ACC112 (cell line): ENCODE results near the gene RFPL1.

Experiments
- H2AFZ ChIP-seq: fragments of 200-600 bp; sonication (generic); one replicate; pipeline ENCODE4 v1.6.0; 2017; ENCODE audit warnings: antibody characterized with exemption, low read length; ENCODE audit not compliant: unreplicated experiment
- H3K27ac ChIP-seq: fragments of 200-600 bp; sonication (generic); 2 replicates; pipeline ENCODE4 v1.5.1; 2014; ENCODE audit warnings: low read depth, mild to moderate bottlenecking, antibody characterized with exemption, low read length, moderate library complexity
- H3K27me3 ChIP-seq: fragments of 200-600 bp; sonication (generic); 2 replicates; pipeline ENCODE4 v1.6.1; 2014; ENCODE audit warnings: mild to moderate bottlenecking, antibody characterized with exemption, low read length, moderate library complexity, mixed read lengths; ENCODE audit not compliant: insufficient read depth
- H3K36me3 ChIP-seq: fragments of 200-600 bp; sonication (generic); 2 replicates; pipeline ENCODE4 v1.6.1; 2016; ENCODE audit warnings: mild to moderate bottlenecking, antibody characterized with exemption, low read length, moderate library complexity, mixed read lengths; ENCODE audit not compliant: insufficient read depth
- H3K4me1 ChIP-seq: fragments of 200-600 bp; sonication (generic); one replicate; pipeline ENCODE4 v1.6.1; 2016; ENCODE audit warnings: low read length, mixed read lengths; ENCODE audit not compliant: insufficient read depth, unreplicated experiment, control insufficient read depth
- H3K4me3 ChIP-seq: fragments of 200-600 bp; sonication (generic); 2 replicates; pipeline ENCODE4 v1.5.1; 2014; ENCODE audit warnings: mild to moderate bottlenecking, low read depth, low read length
- H3K79me2 ChIP-seq: fragments of 200-600 bp; sonication (generic); one replicate; pipeline ENCODE4 v1.6.0; 2016; ENCODE audit warnings: low read length; ENCODE audit not compliant: control insufficient read depth, unreplicated experiment, insufficient read depth

RFPL1 gene

GRCh38 chr22:29458551-29458950 is 20.2 kb downstream of the RFPL1 start:
- Histone ChIP-seq H3K79me2 (no peaks in the 10 kb centered on the region), H3K27ac (no peak overlapping the region), H3K4me3 (no peak overlapping the region), H3K36me3 (no peaks in the 10 kb centered on the region), H2AFZ (no peak overlapping the region), H3K27me3 (no peaks in the 10 kb centered on the region), H3K4me1 (no peaks in the 10 kb centered on the region)

- H3K36me3 ChIP-seq = no peaks in the 10 kb centered on the region
- H3K4me1 ChIP-seq = no peaks in the 10 kb centered on the region
- H3K27ac ChIP-seq = no peak overlapping the region
- H3K4me3 ChIP-seq = no peak overlapping the region
- no peak overlapping the region for H2AFZ ChIP-seq
- H3K27me3 ChIP-seq = no peaks in the 10 kb centered on the region
- H3K79me2 ChIP-seq = no peaks in the 10 kb centered on the region
These were observed 21.4 kb downstream of the RFPL1 start for GRCh38 chr22:29459773-29460172.

GRCh38 chr22:29461263-29461662 is 22.9 kb downstream of the RFPL1 start:
- no peaks in the 10 kb centered on the region for H3K4me1 ChIP-seq

DNA sequence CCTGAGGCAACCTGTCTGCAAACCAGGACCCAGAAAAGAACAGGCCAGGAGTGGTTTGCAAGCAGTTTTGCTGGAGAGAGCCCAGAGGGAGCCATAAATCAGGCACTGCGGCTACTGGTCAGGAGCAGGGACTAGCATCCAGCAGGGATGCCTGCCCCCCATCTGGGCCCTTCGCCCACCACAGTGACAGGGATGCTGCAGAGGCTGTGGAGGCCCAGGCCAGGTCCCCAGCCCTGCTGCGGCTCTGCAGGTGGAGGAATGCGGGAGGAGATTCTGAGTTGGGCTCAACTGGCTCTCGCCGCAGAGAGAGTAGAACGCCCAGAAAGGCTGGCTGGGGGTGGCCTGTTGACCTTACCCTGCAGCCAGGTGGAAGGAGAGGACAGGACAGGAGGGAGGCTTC is 25.2 kb downstream of the RFPL1 start:
- no peak overlapping the region for H3K27ac ChIP-seq

More at GRCh38 chr22:29461263-29461662, 22.9 kb downstream of the RFPL1 start:
- Histone ChIP-seq H2AFZ (no peak overlapping the region), H3K4me3 (no peak overlapping the region), H3K27ac (no peak overlapping the region), H3K79me2 (no peaks in the 10 kb centered on the region), H3K36me3 (no peaks in the 10 kb centered on the region), H3K27me3 (no peaks in the 10 kb centered on the region)

DNA sequence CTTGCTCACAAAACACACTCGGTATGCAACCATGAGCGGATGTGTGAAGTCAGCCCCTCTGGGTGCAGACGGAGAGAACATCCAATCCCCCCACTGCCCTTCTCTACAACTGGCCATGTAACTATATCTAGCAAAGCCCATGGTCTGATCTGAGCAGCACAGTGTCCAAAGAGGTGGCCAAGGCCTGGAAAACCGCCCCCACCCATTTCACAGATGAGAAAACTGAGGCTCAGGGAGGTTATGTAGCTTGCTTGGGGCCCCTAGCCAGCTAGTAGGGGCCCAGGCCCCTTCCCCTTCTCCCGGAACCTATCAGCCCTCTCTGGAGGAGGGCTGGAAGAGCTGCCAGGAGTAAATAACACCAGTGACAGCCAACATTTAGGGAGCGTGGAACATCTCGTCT is 26.2 kb downstream of the RFPL1 start:
- Histone ChIP-seq H2AFZ (no peak overlapping the region), H3K36me3 (no peaks in the 10 kb centered on the region), H3K79me2 (no peaks in the 10 kb centered on the region), H3K27me3 (no peaks in the 10 kb centered on the region), H3K4me1 (no peaks in the 10 kb centered on the region), H3K4me3 (no peak overlapping the region), H3K27ac (no peak overlapping the region)

More for the DNA sequence above, 25.2 kb downstream of the RFPL1 start:
- Histone ChIP-seq H3K27me3 (no peaks in the 10 kb centered on the region), H3K4me3 (no peak overlapping the region), H3K4me1 (no peaks in the 10 kb centered on the region), H3K79me2 (no peaks in the 10 kb centered on the region), H3K36me3 (no peaks in the 10 kb centered on the region), H2AFZ (no peak overlapping the region)

DNA sequence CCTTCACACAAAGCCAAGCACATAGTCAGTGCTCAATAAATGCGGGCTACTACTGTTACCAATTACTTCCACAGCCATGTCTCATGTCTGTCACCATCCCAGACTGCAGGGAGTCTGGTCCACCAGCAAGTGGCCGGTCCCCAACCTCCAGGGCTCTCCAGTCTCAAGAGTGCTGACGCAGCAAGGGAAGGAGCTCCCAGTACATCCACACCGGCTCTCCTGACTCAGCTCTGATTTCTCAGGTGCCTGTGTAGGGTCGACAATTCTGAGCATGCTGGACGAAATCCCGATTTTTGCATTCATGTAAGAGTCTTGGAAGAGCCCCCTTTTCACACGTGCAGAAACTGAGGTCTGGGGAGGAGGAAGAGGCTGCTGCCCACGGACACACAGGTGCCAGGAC is 31.4 kb downstream of the RFPL1 start:
- H3K4me3 ChIP-seq = no peak overlapping the region
- H3K27me3 ChIP-seq = no peaks in the 10 kb centered on the region
- H3K79me2 ChIP-seq = no peaks in the 10 kb centered on the region
- H2AFZ ChIP-seq = no peak overlapping the region
- no peaks in the 10 kb centered on the region for H3K36me3 ChIP-seq
- no peak overlapping the region for H3K27ac ChIP-seq
- H3K4me1 ChIP-seq = no peaks in the 10 kb centered on the region

- Histone ChIP-seq H3K4me3 (no peak overlapping the region), H3K27me3 (no peaks in the 10 kb centered on the region), H3K36me3 (no peaks in the 10 kb centered on the region), H3K27ac (no peak overlapping the region), H3K79me2 (no peaks in the 10 kb centered on the region), H3K4me1 (no peaks in the 10 kb centered on the region), H2AFZ (no peak overlapping the region)
These were observed 31.9 kb downstream of the RFPL1 start for GRCh38 chr22:29470159-29470855.

- H3K36me3 ChIP-seq = no peaks in the 10 kb centered on the region
- H2AFZ ChIP-seq = no peak overlapping the region
- no peaks in the 10 kb centered on the region for H3K79me2 ChIP-seq
- H3K27me3 ChIP-seq = no peaks in the 10 kb centered on the region
- no peak overlapping the region for H3K4me3 ChIP-seq
- H3K27ac ChIP-seq = no peak overlapping the region
- no peaks in the 10 kb centered on the region for H3K4me1 ChIP-seq
These were observed 34.6 kb downstream of the RFPL1 start for GRCh38 chr22:29473001-29473400.

DNA sequence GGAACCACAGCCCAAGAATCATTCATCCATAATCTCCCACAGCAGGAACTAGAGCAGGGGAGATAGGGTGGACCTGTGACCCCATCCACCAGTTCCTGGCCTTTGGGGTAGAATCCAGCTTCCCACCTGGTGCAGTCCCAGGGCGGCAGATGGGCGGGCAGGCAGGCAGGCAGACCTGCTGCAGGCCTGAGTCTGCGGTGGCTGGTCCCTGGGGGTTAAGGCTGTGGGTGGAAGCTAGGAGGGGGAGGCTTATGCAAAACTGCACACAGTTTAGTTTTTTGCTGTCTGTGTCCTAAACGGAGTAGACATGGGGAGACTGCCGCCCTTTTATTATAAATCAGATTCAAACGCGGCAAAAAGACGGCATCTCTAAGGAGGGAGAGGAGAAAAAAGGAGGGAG is 37.2 kb downstream of the RFPL1 start:
- Histone ChIP-seq H3K4me1 (peaks cover 4% of the 10 kb centered on the region), H3K4me3 (no peak overlapping the region), H3K27ac (no peak overlapping the region), H2AFZ (no peak overlapping the region), H3K79me2 (no peaks in the 10 kb centered on the region), H3K36me3 (no peaks in the 10 kb centered on the region), H3K27me3 (peaks cover 9% of the 10 kb centered on the region; the same call in 1 of the 2 replicates)

DNA sequence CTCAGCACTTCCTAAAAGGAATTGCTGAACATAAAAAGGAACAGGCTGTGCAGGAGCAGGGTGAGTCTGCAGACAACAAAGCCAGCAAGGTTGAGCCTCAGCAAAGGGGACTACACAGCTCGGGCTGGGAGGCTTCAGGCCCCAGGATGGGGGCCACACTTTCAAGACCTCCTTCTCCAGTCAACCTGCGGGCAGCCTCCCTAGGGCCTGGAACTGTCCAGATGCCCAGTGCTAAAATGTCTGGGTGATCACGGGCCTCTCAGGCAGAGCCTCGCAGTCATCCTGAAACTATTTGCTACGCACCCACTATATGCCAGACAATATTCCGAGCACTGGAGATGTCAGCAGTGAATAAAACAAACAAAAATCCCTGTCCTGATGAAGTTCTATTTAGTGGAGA is 37.7 kb downstream of the RFPL1 start:
- Histone ChIP-seq H3K27ac (no peak overlapping the region), H3K79me2 (no peaks in the 10 kb centered on the region), H2AFZ (no peak overlapping the region), H3K27me3 (peaks cover 9% of the 10 kb centered on the region; the same call in 1 of the 2 replicates), H3K4me3 (no peak overlapping the region), H3K4me1 (peaks cover 4% of the 10 kb centered on the region), H3K36me3 (no peaks in the 10 kb centered on the region)

GRCh38 chr22:29477723-29478318 is 39.4 kb downstream of the RFPL1 start:
- Histone ChIP-seq H3K79me2 (no peaks in the 10 kb centered on the region), H3K27ac (no peak overlapping the region), H3K4me1 (peaks cover 8% of the 10 kb centered on the region), H3K27me3 (peaks cover 9% of the 10 kb centered on the region; the same call in 1 of the 2 replicates), H3K4me3 (no peak overlapping the region), H2AFZ (no peak overlapping the region), H3K36me3 (no peaks in the 10 kb centered on the region)
